Karpas-422 (cell line): ENCODE results near the gene ERC2. TPM values are rescaled to one million over a fixed set of nuclear protein-coding genes. Genes with fewer than 3 reads are reported as not detected.

ENCODE experiments used
- DNase-seq: peaks from one replicate; pipeline ENCODE4 v3.0.0-alpha.2; 2015
- H2AFZ ChIP-seq: fragments of 200-600 bp; sonication (generic); 2 replicates; pipeline ENCODE4 v1.6.1; 2014; ENCODE audit warnings: antibody characterized with exemption, low read length, mixed read lengths
- H3K27ac ChIP-seq: fragments of 200-600 bp; sonication (generic); 2 replicates; pipeline ENCODE4 v1.5.1; 2014; ENCODE audit warnings: mild to moderate bottlenecking, low read length, moderate library complexity
- H3K27me3 ChIP-seq: fragments of 200-600 bp; sonication (generic); 2 replicates; pipeline ENCODE4 v1.6.1; 2014; ENCODE audit warnings: low read length, mixed read lengths
- H3K36me3 ChIP-seq: fragments of 200-600 bp; sonication (generic); 2 replicates; pipeline ENCODE4 v1.6.1; 2014; ENCODE audit warnings: low read length, mixed read lengths; ENCODE audit not compliant: insufficient read depth
- H3K4me1 ChIP-seq: fragments of 200-600 bp; sonication (generic); 2 replicates; pipeline ENCODE4 v1.6.1; 2014; ENCODE audit warnings: mild to moderate bottlenecking, low read length, mixed read lengths
- H3K4me2 ChIP-seq: fragments of 200-600 bp; sonication (generic); 2 replicates; pipeline ENCODE4 v1.6.1; 2014; ENCODE audit warnings: low read length, low read depth, mild to moderate bottlenecking; ENCODE audit not compliant: poor library complexity, severe bottlenecking
- H3K4me3 ChIP-seq: fragments of 200-600 bp; sonication (generic); 2 replicates; pipeline ENCODE4 v1.5.1; 2014; ENCODE audit warnings: mild to moderate bottlenecking, antibody characterized with exemption, low read length, mixed read lengths
- H3K79me2 ChIP-seq: fragments of 200-600 bp; sonication (generic); 2 replicates; pipeline ENCODE4 v1.6.1; 2014; ENCODE audit warnings: mild to moderate bottlenecking, low read length, mixed read lengths
- H3K9ac ChIP-seq: fragments of 200-600 bp; sonication (generic); 2 replicates; pipeline ENCODE4 v1.6.0; 2014; ENCODE audit warnings: low read length
- H3K9me2 ChIP-seq: fragments of 200-600 bp; sonication (generic), shearing (Covaris generic); replicated peaks from 2 replicates; pipeline ENCODE4 v1.6.0; 2014; ENCODE audit warnings: mild to moderate bottlenecking, low read length, moderate library complexity; ENCODE audit not compliant: insufficient read depth
- H3K9me3 ChIP-seq: fragments of 300-700, 200-600 bp; sonication (generic); 2 replicates; pipeline ENCODE4 v1.6.1; 2014; ENCODE audit warnings: low read length, mixed read lengths
- H4K20me1 ChIP-seq: fragments of 200-600 bp; sonication (generic); 2 replicates; pipeline ENCODE4 v1.6.1; 2014; ENCODE audit warnings: mild to moderate bottlenecking, antibody characterized with exemption, low read length, low read depth; ENCODE audit not compliant: insufficient read depth
- small RNA-seq: library from RNA; depleted of rRNA; stranded (forward); fragments of <200 nt; gene quantifications from one replicate; pipeline ENCODE3, GENCODE V24; 2014
- total RNA-seq: library from RNA; depleted of rRNA; stranded (reverse); fragments of >200 nt; shearing (Covaris generic); gene quantifications from 2 replicates; pipeline ENCODE4 v1.2.3, GENCODE V29; 2014; ENCODE audit warnings: low replicate concordance; rRNA removed

Gene ERC2
- total RNA-seq, 1 experiment from 2014 or later: 3.7 TPM

GRCh38 chr3:55466526-55466925 is 1001.7 kb downstream of the ERC2 start:
- Histone ChIP-seq H2AFZ (no peak overlapping the region), H3K9me2 (no peaks in the 10 kb centered on the region), H3K36me3 (peaks cover 59% of the 10 kb centered on the region), H3K4me3 (no peak overlapping the region), H4K20me1 (peaks cover 23% of the 10 kb centered on the region), H3K27me3 (no peaks in the 10 kb centered on the region), H3K79me2 (no peaks in the 10 kb centered on the region), H3K9ac (no peak overlapping the region), H3K27ac (no peak overlapping the region), H3K9me3 (no peaks in the 10 kb centered on the region), H3K4me1 (no peaks in the 10 kb centered on the region), H3K4me2 (no peak overlapping the region)
- DNase-seq: no peak

GRCh38 chr3:55461896-55462295 is 1006.4 kb downstream of the ERC2 start:
- H3K9ac ChIP-seq: no peak overlapping the region
- no peak overlapping the region for H3K4me3 ChIP-seq
- no peaks in the 10 kb centered on the region for H3K79me2 ChIP-seq
- DNase-seq: no peak
- no peaks in the 10 kb centered on the region for H3K27me3 ChIP-seq
- no peak overlapping the region for H3K27ac ChIP-seq
- peaks cover 16% of the 10 kb centered on the region for H3K36me3 ChIP-seq
- H2AFZ ChIP-seq: no peak overlapping the region
- H4K20me1 ChIP-seq: no peaks in the 10 kb centered on the region
- H3K4me2 ChIP-seq: no peak overlapping the region
- H3K4me1 ChIP-seq: no peaks in the 10 kb centered on the region
- H3K9me2 ChIP-seq: no peaks in the 10 kb centered on the region
- no peaks in the 10 kb centered on the region for H3K9me3 ChIP-seq

DNA sequence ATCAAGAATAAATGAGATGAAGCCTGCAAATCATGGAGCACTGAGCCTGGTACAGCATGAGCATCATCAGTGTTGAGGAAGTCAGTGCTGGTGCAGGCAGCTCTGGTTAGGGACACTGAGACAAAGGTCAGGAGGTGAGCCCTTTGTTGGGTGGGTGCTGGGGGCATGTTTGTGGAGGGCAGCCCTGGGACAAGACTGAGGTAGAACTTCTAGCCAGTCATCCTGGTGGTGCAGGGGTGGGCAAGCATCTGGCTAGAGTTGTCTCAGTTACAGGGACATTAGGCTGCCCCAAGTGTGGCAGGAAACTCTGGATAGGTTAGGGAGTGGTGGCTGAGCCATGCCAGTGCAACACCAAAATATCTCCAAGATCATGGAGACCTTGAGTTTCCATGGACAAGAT is 1008.4 kb downstream of the ERC2 start:
- Histone ChIP-seq H3K4me2 (no peak overlapping the region), H3K9me2 (no peaks in the 10 kb centered on the region), H3K9ac (no peak overlapping the region), H4K20me1 (no peaks in the 10 kb centered on the region), H3K4me3 (no peak overlapping the region), H3K4me1 (no peaks in the 10 kb centered on the region), H3K27ac (no peak overlapping the region), H3K36me3 (no peaks in the 10 kb centered on the region; the same call in 1 of the 2 replicates), H3K9me3 (no peaks in the 10 kb centered on the region), H2AFZ (no peak overlapping the region), H3K79me2 (no peaks in the 10 kb centered on the region), H3K27me3 (no peaks in the 10 kb centered on the region)
- no peak for DNase-seq

Small RNA genes within 50 kb of the gene (small RNA-seq; reads per million reads assigned to genes)
- gene MIR3938: not detected
- gene RNA5SP133: not detected

Other genes with a start within 250 kb of the ERC2 start
- gene CCDC66, start 88.7 kb upstream of the ERC2 start, total RNA-seq: 48.8 and 103 TPM in 2 replicates
- 87.5 and 112 TPM in 2 replicates for gene TASOR, start 214.8 kb upstream of the ERC2 start, total RNA-seq